Stimulated activated naive CD8-positive, alpha-beta T cell treated with anti-CD3 and anti-CD28 coated beads, Interleukin-15, Interleukin-2, amounts not matched to agents 100 ng/mL and 50 ng/mL, for 24 hours (primary cell): ENCODE results near the gene MYO7A.

Experiments used
- H3K27ac Mint-ChIP-seq: one replicate; pipeline ENCODE4 v1.8.0; 2021; ENCODE audit warnings: mild to moderate bottlenecking, mixed read lengths
- H3K27me3 Mint-ChIP-seq: one replicate; pipeline ENCODE4 v1.8.0; 2021; ENCODE audit warnings: mixed read lengths
- H3K36me3 Mint-ChIP-seq: one replicate; pipeline ENCODE4 v1.8.0; 2021; ENCODE audit warnings: low read depth, mixed read lengths
- H3K4me1 Mint-ChIP-seq: one replicate; pipeline ENCODE4 v1.8.0; 2021; ENCODE audit warnings: low read depth, mixed read lengths
- H3K4me3 Mint-ChIP-seq: one replicate; pipeline ENCODE4 v1.8.0; 2021; ENCODE audit warnings: mild to moderate bottlenecking, mixed read lengths
- H3K9me3 Mint-ChIP-seq: one replicate; pipeline ENCODE4 v1.8.0; 2021; ENCODE audit warnings: mixed read lengths

The MYO7A gene

GRCh38 chr11:77151804-77152509 is 23.9 kb downstream of the MYO7A start:
- Mint-ChIP-seq H3K36me3 (no peaks in the 10 kb centered on the region), H3K27ac (peak overlapping the region; percentile 78), H3K4me1 (peaks cover 51% of the 10 kb centered on the region), H3K9me3 (no peaks in the 10 kb centered on the region), H3K27me3 (peaks cover 3% of the 10 kb centered on the region), H3K4me3 (peak overlapping the region; percentile 73)

- H3K4me1 Mint-ChIP-seq, result peaks cover 42% of the 10 kb centered on the region
- peak overlapping the region; percentile 73 for H3K4me3 Mint-ChIP-seq
- peaks cover 3% of the 10 kb centered on the region for H3K27me3 Mint-ChIP-seq
These were observed 24.8 kb downstream of the MYO7A start for GRCh38 chr11:77152846-77153245.

GRCh38 chr11:77153276-77154185 is 25.5 kb downstream of the MYO7A start:
- peaks cover 35% of the 10 kb centered on the region for H3K4me1 Mint-ChIP-seq

More at GRCh38 chr11:77152846-77153245, 24.8 kb downstream of the MYO7A start:
- Mint-ChIP-seq H3K9me3 (no peaks in the 10 kb centered on the region), H3K27ac (peak overlapping the region; percentile 78), H3K36me3 (no peaks in the 10 kb centered on the region)

GRCh38 chr11:77154381-77155081 is 26.5 kb downstream of the MYO7A start:
- no peaks in the 10 kb centered on the region for H3K9me3 Mint-ChIP-seq
- H3K27ac Mint-ChIP-seq, result no peak overlapping the region
- no peaks in the 10 kb centered on the region for H3K36me3 Mint-ChIP-seq
- H3K27me3 Mint-ChIP-seq, result peaks cover 3% of the 10 kb centered on the region
- H3K4me3 Mint-ChIP-seq, result no peak overlapping the region
- peaks cover 35% of the 10 kb centered on the region for H3K4me1 Mint-ChIP-seq

More at GRCh38 chr11:77153276-77154185, 25.5 kb downstream of the MYO7A start:
- Mint-ChIP-seq H3K27ac (peak overlapping the region; percentile 78), H3K9me3 (no peaks in the 10 kb centered on the region), H3K27me3 (peaks cover 3% of the 10 kb centered on the region), H3K36me3 (no peaks in the 10 kb centered on the region), H3K4me3 (no peak overlapping the region)

GRCh38 chr11:77155082-77155475 is 27.0 kb downstream of the MYO7A start:
- Mint-ChIP-seq H3K27me3 (peaks cover 2% of the 10 kb centered on the region), H3K4me3 (no peak overlapping the region), H3K27ac (no peak overlapping the region), H3K36me3 (no peaks in the 10 kb centered on the region), H3K9me3 (no peaks in the 10 kb centered on the region), H3K4me1 (peaks cover 35% of the 10 kb centered on the region)

- no peaks in the 10 kb centered on the region for H3K27me3 Mint-ChIP-seq
- H3K4me1 Mint-ChIP-seq, result peaks cover 35% of the 10 kb centered on the region
These were observed 27.6 kb downstream of the MYO7A start for GRCh38 chr11:77155556-77156130.

GRCh38 chr11:77156396-77157195 is 28.6 kb downstream of the MYO7A start:
- Mint-ChIP-seq H3K9me3 (no peaks in the 10 kb centered on the region), H3K27me3 (no peaks in the 10 kb centered on the region), H3K27ac (no peak overlapping the region), H3K4me3 (no peak overlapping the region), H3K36me3 (no peaks in the 10 kb centered on the region), H3K4me1 (peaks cover 31% of the 10 kb centered on the region)

More at GRCh38 chr11:77155556-77156130, 27.6 kb downstream of the MYO7A start:
- Mint-ChIP-seq H3K36me3 (no peaks in the 10 kb centered on the region), H3K27ac (no peak overlapping the region), H3K4me3 (no peak overlapping the region), H3K9me3 (no peaks in the 10 kb centered on the region)

- Mint-ChIP-seq H3K4me3 (no peak overlapping the region), H3K4me1 (peaks cover 15% of the 10 kb centered on the region), H3K36me3 (no peaks in the 10 kb centered on the region), H3K27ac (no peak overlapping the region), H3K9me3 (no peaks in the 10 kb centered on the region), H3K27me3 (no peaks in the 10 kb centered on the region)
These were observed 30.1 kb downstream of the MYO7A start for GRCh38 chr11:77158041-77158695.

- Mint-ChIP-seq H3K4me3 (no peak overlapping the region), H3K36me3 (no peaks in the 10 kb centered on the region), H3K27ac (no peak overlapping the region), H3K4me1 (peaks cover 3% of the 10 kb centered on the region), H3K9me3 (no peaks in the 10 kb centered on the region), H3K27me3 (no peaks in the 10 kb centered on the region)
These were observed 31.3 kb downstream of the MYO7A start for GRCh38 chr11:77159219-77159936.

GRCh38 chr11:77159937-77160495 is 32.0 kb downstream of the MYO7A start:
- no peaks in the 10 kb centered on the region for H3K36me3 Mint-ChIP-seq
- no peaks in the 10 kb centered on the region for H3K27me3 Mint-ChIP-seq
- no peaks in the 10 kb centered on the region for H3K9me3 Mint-ChIP-seq
- H3K4me1 Mint-ChIP-seq, result no peaks in the 10 kb centered on the region
- H3K27ac Mint-ChIP-seq, result no peak overlapping the region
- H3K4me3 Mint-ChIP-seq, result no peak overlapping the region

GRCh38 chr11:77163271-77163670 is 35.2 kb downstream of the MYO7A start:
- Mint-ChIP-seq H3K27me3 (no peaks in the 10 kb centered on the region), H3K4me1 (no peaks in the 10 kb centered on the region), H3K4me3 (no peak overlapping the region), H3K9me3 (no peaks in the 10 kb centered on the region), H3K27ac (no peak overlapping the region), H3K36me3 (no peaks in the 10 kb centered on the region)

- H3K4me1 Mint-ChIP-seq, result no peaks in the 10 kb centered on the region
- H3K9me3 Mint-ChIP-seq, result no peaks in the 10 kb centered on the region
- no peaks in the 10 kb centered on the region for H3K27me3 Mint-ChIP-seq
- no peak overlapping the region for H3K4me3 Mint-ChIP-seq
- H3K36me3 Mint-ChIP-seq, result no peaks in the 10 kb centered on the region
- H3K27ac Mint-ChIP-seq, result no peak overlapping the region
These were observed 37.0 kb downstream of the MYO7A start for GRCh38 chr11:77165066-77165465.

GRCh38 chr11:77166021-77166420 is 38.0 kb downstream of the MYO7A start:
- Mint-ChIP-seq H3K4me3 (no peak overlapping the region), H3K36me3 (no peaks in the 10 kb centered on the region)

More at GRCh38 chr11:77166021-77166420, 38.0 kb downstream of the MYO7A start:
- no peaks in the 10 kb centered on the region for H3K27me3 Mint-ChIP-seq
- H3K9me3 Mint-ChIP-seq, result no peaks in the 10 kb centered on the region
- H3K4me1 Mint-ChIP-seq, result no peaks in the 10 kb centered on the region
- no peak overlapping the region for H3K27ac Mint-ChIP-seq
